Lower leg skin (tissue), 3 donors: ENCODE data around the gene ECE2.

Experiments used
- CTCF ChIP-seq, 3 donors: fragments of 450-650 bp; IDR thresholded peaks; one replicate each; pipeline ENCODE4 v1.5.1; 2016; ENCODE audit warnings: antibody characterized with exemption in 3 of 3, mild to moderate bottlenecking in 3 of 3, moderate library complexity in 2 of 3
- POLR2A ChIP-seq, 2 donors: fragments of 450-650 bp; IDR thresholded peaks; one replicate each; pipeline ENCODE4 v1.6.1; 2016 to 2017; ENCODE audit warnings: antibody characterized with exemption in 2 of 2, mild to moderate bottlenecking in 1 of 2, moderate library complexity in 1 of 2

- TF ChIP-seq POLR2A (IDR thresholded peaks at IDR 0.05), result no peak
- TF ChIP-seq CTCF (IDR thresholded peaks at IDR 0.05), result no peak
Measured at GRCh38 chr3:184323696-184324095, 47.9 kb downstream of the ECE2 start.
